GM19193 (cell line): Measurements from ENCODE around the gene CBX4.

Experiments
- POLR2A ChIP-seq: IDR thresholded peaks from 4 replicates; pipeline ENCODE4 v1.6.1; 2011; ENCODE audit not compliant: insufficient read depth, insufficient read length; ENCODE audit errors: extremely low read depth

The CBX4 gene

DNA sequence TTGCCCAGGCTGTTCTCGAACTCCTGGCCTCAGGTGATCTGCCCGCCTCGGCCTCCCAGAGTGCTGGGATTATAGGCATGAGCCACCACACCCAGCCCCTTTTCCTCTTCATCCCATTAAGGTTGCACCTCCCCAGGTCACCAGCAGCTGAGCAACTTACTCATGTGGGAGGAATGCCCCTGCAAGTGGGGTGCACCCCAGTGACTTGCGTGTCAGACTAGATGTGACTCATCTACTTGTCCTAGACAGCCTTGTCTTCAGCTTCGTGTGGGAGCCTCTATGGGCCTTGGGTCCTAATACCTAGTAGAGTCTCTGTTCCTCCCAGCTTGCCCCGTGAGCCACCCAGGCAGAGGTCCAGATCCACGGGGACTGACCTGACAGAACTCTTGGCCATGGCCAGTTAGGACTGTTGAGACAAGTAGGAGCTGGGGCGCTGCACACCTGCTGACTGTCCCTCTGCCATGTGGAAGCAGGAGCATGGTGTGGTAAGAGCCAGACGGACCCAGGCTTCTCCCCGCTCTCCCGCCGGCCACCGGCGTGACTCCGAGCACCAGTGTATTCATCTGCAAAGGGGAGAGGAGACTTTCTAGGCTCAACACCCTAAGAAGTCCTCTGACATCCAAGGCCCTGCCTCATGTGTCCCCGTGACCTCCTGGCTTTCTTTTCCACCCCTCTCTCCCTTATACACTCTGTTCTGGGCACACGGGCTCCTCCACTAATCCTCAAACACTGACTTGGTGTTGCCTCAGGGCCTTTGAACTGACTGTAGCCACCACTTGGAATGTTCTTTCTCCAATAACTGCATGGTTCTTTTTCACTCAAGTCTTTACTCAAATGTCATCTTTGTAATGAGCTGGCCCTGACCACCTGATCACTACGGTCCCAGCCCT is 11.6 kb upstream of the CBX4 start:
- no peak for TF ChIP-seq POLR2A

DNA sequence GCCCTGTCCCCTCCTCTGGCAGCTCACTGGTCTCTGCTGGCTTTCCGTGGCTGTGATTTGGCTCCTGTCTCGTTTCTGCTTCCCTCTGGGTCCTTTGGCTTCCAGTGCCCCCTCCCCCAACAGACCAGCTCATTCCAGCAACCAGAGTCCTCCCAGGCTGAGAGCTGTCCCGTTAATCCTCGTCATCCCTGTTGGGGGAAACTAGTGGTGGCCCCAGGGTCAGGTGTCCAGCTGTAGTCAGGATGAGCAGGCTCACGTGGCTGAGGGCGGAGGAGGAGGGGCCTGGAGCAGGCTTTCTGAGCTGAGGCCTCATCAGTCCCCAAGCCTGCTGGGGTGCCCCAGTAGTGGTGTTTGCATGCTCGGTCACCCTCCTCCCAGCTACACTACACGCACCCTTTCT is 10.7 kb upstream of the CBX4 start:
- TF ChIP-seq POLR2A: no peak

- TF ChIP-seq POLR2A: no peak
Measured at GRCh38 chr17:79848370-79848766, 9.1 kb upstream of the CBX4 start.

DNA sequence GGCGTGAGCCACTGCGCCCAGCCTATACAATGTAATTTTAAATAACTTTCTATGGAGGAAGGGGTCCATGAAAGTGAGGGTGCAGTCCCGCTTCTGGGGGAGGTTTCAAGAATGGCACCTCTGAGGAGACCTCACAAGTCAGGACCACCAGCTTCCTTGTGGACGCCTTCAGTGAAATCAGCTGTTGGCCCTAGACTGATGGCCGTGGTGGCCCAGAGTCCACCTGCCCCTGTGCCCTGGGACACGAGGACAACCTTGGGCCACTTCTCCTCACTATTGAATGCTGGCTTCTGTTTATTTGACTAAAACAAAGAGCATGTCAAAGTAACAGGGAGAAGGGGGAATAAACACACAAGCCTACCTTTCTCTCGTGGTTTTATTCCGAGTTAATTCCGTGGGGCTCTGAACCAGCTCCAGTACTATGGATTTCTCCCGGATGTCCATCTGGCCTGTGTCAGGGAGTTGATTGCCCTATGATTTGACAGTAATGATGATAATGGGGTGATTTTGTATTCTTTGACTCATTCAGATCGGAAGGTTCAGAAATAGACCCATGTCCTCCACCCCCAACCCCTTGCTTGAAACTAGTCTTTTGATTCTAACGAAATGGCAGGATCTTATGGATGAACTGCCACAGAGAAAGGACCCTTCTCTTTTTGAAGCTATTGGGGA is 8.6 kb upstream of the CBX4 start:
- no peak for TF ChIP-seq POLR2A

GRCh38 chr17:79845601-79845949 is 6.3 kb upstream of the CBX4 start:
- no peak for TF ChIP-seq POLR2A

GRCh38 chr17:79844869-79845600 is 5.8 kb upstream of the CBX4 start:
- TF ChIP-seq POLR2A: no peak

DNA sequence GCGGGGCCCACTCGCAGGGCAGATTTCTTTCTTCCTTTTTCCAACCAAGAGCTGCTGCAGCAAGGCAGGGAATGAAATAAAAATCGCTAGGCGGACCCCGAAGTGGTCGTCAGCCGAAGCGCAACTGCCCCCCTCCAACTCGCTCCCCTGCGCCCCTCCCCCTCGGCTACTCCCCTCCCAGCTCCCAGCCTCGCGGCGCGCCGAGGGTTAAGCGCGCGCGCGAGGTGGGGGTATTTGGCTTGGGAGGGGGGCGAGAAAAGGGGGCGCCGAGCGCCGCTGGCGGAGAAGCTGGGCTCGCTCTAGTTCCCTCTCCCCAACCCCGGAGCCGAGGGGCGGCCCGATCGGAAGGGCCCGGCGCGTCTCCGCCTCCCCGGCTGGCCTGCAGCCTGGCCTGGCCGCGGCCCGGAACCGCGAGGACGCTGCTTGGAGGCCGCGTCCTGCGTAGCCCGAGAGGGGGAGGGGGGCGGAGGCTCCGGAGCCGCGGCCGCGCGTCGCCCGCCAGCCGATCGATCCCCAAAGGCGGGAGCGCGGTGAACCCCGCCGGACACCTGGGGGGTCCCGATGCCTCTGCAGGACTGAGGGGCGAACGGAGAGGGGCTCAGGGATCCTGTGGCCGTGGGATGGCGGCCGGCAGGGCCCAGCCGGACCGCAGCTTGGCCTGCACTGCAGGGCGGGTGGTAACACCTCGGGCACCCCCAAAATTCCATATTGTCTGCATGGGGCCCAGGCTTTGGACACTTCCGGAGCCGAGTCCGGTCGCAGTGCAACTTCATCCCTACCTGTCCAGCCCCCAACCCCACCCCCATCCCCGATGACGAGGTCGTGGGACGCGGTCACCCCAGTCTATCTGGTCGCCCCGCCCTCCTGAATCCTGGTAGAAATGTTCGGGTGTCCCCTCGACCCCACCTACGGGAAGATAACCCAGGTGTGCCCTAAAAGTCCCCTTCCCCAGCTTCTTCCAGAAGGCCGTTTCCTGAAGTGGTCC is 4.9 kb upstream of the CBX4 start:
- TF ChIP-seq POLR2A: no peak

GRCh38 chr17:79843474-79843815 is 4.2 kb upstream of the CBX4 start:
- no peak for TF ChIP-seq POLR2A

DNA sequence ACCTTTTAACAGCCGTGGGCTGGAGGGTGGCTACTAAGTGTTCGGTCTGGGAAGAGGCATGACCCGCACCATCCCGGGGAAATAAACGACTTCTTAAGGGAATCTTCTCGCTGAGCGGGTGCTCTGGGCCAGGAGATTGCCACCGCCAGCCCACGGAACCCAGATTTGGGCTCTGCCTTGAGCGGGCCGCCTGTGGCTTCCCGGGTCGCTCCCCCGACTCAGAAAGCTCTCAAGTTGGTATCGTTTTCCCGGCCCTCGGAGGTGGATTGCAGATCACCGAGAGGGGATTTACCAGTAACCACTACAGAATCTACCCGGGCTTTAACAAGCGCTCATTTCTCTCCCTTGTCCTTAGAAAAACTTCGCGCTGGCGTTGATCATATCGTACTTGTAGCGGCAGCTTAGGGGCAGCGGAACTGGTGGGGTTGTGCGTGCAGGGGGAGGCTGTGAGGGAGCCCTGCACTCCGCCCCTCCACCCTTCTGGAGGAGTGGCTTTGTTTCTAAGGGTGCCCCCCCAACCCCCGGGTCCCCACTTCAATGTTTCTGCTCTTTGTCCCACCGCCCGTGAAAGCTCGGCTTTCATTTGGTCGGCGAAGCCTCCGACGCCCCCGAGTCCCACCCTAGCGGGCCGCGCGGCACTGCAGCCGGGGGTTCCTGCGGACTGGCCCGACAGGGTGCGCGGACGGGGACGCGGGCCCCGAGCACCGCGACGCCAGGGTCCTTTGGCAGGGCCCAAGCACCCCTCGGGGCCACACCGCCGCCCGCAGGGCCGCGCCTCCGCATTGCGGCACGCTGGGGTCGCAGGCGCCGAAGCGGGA is 3.6 kb upstream of the CBX4 start:
- TF ChIP-seq POLR2A: no peak

DNA sequence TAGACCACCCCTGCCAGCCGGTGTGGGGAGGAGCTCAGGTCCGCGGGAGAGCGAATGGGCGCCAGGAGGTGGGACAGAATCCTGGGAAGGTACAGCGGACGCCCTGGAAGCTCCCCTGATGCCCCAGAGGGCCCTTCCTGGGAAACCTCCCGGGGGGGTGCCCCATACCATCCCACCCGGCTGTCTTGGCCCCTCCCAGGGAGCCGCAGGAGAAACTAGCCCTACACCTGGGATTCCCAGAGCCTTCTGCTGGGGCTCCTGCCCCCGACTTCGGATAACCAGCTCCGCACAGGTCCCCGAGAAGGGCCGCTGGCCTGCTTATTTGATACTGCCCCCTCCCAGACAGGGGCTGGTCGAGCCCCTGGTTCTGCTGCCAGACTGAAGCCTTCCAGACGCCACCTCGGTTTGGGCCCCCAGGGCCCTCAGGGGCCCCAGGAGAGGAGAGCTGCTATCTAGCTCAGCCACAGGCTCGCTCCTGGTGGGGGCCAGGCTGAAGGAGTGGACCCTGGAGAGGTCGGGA is 3.0 kb upstream of the CBX4 start:
- TF ChIP-seq POLR2A: no peak

DNA sequence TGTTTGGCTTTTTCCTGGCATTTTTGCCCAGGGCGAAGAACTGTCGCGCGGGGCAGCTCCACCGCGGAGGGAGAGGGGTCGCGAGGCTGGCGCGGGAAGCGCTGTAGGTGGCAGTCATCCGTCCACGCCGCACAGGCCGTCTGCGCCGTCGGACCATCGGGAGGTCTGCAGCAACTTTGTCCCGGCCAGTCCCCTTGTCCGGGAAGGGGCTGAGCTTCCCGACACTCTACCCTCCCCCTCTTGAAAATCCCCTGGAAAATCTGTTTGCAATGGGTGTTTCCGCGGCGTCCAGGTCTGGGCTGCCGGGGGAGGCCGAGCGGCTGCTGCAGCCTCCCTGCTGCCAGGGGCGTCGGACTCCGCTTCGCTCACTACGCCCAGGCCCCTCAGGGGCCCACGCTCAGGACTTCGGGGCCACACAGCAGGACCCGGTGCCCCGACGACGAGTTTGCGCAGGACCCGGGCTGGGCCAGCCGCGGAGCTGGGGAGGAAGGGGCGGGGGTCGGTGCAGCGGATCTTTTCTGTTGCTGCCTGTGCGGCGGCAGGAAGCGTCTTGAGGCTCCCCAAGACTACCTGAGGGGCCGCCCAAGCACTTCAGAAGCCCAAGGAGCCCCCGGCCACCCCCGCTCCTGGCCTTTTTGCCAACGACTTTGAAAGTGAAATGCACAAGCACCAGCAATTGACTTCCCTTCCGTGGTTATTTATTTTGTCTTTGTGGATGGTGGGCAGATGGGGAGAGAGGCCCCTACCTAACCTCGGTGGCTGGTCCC is 2.3 kb upstream of the CBX4 start:
- TF ChIP-seq POLR2A: no peak

GRCh38 chr17:79840989-79841286 is 1.7 kb upstream of the CBX4 start:
- TF ChIP-seq POLR2A: no peak
